ENCODE data around the gene PTGER1.

PTGER1 gene

DNA sequence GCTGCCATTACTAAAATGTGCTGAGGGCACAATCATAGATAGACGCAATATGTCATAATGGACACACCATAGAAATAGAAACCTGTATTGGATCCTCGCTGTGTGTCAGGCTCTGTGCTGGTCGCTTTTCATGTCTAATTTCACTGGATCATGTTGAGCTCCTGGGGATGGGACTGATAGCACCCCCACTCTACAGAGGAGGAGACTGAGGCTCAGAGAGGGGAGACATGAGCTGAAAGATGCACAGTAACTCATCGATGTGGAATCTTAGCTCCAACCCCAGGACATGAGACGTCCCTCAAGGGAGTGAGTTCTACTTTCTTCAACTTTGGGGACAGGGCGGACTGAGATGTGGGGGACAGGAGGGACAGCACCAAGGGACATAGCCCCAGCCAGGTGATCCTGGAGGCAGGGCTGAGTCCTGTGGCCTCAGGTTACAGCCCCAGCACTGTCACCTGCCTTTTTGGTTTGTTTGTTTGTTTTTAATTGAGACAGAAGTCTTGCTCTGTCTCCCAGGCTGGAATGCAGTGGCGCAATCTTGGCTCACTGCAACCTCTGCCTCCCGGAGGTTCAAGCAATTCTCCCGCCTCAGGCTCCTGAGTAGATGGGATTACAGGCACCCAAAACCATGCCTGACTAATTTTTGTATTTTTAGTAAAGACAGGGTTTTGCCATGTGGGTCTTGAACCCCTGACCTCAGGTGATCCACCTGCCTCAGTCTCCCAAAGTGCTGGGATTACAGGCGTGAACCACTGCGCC, 27.4 kb upstream of the PTGER1 start:
- no peak for DNase-seq (ENCODE audit: low spot score)

DNA sequence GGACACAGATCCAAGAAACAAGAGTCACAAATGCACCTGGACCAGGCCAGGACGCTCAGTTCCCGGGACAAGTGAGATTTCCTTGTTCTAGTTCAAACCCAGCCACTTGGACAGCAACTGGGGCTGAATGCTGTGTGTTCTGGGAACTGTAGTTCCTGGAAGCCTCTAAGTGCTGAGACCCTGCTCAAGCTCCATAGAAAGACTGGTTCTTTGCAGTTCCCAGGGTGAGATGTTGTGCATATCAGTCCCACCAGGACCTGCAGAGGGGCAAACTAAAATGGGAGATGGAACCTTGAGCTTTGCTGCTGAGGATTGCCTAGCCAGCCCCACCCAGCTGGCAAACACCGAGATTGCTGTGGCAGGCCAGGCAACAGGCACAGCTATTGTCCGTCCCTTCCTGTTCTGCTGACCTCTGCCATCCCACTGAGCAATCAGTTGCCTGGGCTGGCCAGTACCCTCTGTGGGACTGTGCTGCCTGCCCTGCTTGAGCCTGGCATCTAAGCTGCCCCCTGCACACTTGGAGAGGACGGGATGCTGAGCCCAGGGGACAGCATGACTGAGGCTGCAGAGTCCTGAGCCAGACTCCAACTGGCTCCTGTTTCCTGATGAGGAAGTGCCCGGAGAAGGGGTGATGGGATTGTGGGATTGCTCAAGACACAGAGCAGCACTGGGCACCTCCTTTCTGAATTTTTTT, 22.2 kb upstream of the PTGER1 start:
- DNase-seq (ENCODE audit: low spot score) = no peak

GRCh38 chr19:14496834-14497227, 21.7 kb upstream of the PTGER1 start:
- DNase-seq (ENCODE audit: low spot score) = no peak

DNA sequence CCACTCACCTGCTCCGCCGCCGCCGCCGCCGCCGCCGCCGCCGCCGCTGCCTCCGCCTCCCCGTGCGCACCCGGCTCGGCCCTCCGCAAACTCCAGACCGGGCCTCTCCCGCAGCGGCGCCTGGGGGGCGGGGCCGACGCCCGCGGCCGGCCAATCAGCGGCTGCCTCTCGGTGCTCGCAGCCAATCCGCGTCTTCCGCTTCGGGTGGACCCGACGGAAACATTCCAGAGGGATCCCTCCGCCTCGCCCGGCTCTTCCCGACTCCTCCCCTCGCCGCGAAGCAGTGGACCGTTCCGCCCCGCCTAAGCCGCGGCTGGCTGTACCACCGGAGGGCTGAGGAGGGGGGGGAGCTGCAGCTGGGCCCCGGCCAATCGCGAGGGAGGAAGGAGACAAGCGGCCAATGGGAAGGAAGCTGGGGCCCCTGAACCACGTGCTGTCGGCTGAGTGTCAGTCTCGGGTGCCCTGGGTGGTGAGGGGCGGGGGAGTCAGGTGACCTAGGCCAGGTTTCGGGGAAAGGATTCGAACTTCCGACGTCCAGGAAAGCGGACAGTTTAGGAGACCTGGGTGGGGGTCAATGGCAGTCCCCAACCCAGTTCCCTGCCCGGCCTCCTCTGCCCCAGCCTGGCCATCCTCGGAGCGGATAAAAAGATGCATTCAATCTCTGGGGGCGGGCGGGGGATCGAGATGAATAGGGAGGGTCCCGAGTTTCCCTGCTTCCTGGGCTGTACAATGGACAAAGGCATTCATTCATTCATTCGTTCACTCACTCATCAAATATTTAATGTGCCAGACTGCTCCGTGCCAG, 21.1 kb upstream of the PTGER1 start, which contains the start of gene GIPC1:
Gene GIPC1 (minus strand): TSS at position 99 of the 805 bp plus-strand sequence. CDS start 13,151 bp downstream, outside the sequence.
- peak; percentile 83 for DNase-seq (ENCODE audit: low spot score)

GRCh38 chr19:14495672-14496028, 20.5 kb upstream of the PTGER1 start:
- no peak for DNase-seq (ENCODE audit: low spot score)

GRCh38 chr19:14494910-14495671, 19.9 kb upstream of the PTGER1 start:
- no peak for DNase-seq (ENCODE audit: low spot score)

DNA sequence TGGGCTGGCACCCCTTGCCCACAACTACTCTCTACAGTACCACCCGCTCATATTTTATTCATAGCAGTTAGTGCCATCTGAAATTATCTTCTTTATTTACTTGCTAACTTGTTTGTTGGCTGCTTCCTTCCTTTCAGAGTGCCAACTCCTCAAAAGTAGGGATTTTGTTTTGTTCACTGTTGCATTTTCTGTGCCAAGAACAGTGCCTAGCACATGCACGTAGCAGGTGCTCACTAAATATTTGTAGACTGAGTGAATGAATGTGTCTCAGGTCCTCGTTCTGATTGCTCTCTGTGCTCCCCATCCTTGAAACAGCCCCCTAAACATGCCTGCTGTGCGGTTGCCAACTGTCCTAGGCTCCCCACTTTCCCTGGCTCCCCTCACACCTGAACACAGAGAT, 19.3 kb upstream of the PTGER1 start:
- DNase-seq (ENCODE audit: low spot score) = no peak

DNA sequence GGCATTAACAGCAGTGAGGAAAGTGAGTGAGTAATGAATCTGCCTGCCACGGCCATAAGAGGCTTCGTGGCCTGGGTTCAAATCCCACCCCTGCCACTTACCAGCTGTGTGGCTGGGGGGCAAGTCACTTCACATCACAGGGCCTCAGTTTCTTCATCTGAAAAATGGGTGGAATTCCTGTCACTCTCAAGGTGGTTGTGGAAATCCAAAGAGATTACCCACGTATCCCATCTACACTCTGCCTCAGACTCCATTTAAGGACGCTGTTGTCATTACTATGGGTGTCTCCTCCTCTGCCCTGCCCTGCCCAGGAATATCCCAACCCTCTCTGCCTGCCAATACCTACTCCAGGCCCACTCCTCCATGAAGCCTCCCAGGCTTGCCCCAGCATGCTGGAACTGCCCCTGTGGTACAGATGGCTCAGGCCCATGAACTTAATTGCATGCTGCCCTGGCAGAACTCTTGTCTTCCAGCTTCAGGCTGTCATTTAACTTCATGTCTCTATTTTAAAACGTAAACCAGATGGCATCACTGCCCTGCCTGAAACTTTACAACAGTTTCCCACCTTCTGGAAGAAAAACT, 17.7 kb upstream of the PTGER1 start:
- DNase-seq (ENCODE audit: low spot score) = no peak

DNA sequence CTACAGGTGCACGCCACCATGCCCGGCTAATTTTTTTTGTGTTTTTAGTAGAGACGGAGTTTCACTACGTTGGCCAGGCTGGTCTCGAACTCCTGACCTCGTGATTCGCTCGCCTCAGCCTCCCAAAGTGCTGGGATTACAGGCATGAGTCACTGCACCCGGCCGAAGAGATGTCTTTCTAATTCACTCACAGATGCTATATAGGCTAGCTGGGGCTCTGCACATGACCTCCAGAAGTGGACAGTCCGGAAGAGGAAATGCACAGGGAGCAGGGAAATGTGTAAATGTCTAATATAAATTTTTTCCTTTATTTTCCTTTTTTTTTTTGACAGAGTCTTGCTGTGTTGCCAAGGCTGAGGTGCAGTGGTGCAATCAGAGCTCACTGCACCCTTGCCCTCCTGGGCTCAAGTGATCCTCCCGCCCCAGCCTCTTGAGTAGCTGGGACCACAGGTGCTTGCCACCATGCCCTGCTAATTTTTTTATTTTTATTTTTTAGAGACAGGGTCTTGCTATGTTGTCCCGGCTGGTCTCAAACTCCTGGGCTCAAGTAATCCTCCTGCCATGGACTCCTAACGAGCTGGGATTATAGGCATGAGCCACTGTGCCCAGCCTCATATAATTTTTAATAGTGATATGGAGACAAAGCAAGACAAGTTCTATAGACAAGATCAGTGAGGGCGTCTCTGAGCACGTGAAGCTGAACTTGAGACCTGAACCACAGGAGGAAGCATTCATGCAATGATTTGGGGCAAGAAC, 12.4 kb upstream of the PTGER1 start:
- DNase-seq (ENCODE audit: low spot score) = no peak

- DNase-seq (ENCODE audit: low spot score) = no peak
Observed at GRCh38 chr19:14482172-14482941, 7.2 kb upstream of the PTGER1 start.

DNA sequence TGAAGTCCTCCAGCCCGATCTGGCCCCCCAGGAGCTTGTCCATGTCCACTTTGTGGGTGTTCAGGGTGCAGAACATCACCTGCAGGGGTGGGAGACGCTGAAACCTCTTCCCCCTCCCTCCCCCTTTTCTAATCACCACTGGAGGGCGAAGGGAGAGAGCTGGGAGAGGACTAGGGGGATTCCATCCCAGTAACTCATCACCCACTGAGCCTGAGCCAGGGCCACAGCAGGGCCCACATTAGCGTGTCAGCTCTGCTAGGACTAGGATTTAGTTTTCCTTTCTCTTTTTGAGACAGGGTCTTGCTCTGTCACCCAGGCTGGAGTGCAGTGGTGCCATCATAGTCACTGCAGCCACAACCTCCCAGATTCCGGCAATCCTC, 5.5 kb upstream of the PTGER1 start:
- no peak for DNase-seq (ENCODE audit: low spot score)

DNA sequence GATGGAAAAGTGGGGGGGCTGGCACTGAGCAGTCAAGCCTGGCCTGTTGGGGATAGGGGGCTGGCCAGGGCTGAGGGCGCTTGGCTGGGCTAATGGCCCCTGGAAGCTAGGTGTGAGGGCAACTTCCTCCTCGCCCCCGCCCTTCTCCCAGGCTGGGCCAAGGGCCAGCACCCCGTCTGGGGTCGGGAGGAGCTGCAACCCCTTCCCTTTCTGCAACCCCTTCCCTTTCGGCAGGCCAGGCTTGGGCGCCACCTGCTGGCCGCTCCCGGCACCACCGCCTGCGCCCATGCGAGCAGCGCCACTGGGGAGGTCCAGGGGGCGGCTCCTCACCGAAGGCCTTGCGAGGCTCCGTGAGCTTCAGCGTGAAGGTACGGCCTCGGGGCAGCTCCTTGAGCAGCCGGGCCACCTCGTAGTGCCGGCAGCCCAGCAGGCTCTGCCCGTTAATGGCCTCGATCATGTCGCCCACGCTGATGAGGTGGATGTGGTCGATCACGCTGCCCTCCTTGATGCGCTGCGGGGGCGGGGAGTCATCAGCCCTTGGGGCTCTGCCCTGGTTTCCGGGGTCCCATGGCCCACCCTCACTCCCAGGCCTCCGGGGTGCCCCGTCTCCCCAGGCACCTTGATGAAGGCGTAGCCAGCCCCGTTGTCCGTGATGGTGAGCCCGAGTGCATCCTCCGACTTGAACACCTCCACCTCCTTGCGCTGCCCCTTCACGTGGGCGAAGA, 5.0 kb upstream of the PTGER1 start:
- peak; percentile 53 for DNase-seq (ENCODE audit: low spot score)

GRCh38 chr19:14479309-14479974, 4.3 kb upstream of the PTGER1 start:
- DNase-seq (ENCODE audit: low spot score) = no peak

DNA sequence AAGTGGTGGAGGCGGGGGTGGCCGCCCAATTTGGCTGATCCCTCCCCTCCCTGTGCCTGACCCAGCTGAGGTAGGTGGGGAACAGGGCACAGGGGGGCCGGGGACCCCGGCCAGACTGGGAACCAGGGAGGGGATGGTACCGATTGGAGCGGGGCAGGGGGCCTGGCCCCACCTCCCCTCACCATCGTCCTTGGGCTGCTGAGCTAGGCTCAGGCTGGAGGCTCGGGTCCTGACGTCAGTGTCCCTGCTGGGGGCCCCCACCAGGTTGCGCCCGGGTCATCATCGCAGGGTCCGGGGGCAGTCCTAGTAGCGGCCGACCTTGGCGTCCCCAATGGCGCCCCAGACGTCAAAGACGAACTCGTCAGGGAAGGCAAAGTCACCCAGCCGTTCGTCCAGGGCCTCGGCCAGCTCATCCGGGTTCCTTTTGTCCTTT, 3.0 kb upstream of the PTGER1 start:
- DNase-seq (ENCODE audit: low spot score) = no peak

- DNase-seq (ENCODE audit: low spot score) = no peak
Observed at GRCh38 chr19:14477418-14478112, 2.4 kb upstream of the PTGER1 start.

GRCh38 chr19:14476673-14477401, 1.7 kb upstream of the PTGER1 start:
- no peak for DNase-seq (ENCODE audit: low spot score)

- no peak for DNase-seq (ENCODE audit: low spot score)
Observed at GRCh38 chr19:14476327-14476672, 1.1 kb upstream of the PTGER1 start.

DNA sequence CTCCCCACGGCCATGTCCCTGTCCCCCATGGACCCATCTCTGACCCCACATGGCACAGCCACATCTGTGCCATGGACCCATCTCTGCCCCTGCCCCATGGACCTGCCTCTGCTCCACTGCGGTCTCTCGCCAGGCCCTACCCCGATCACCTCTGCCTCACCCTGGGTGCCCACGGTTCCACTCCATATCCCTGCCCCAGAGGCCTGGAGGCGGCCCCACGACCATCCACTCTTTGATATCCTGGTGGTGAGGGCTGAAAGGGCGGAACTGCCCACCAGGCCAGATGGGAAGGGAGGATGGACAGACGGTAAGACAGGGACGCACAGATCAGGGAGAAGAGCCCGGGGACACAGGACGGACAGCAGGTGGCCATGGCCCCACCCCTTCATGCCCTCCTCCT, 327 bp downstream of the PTGER1 start:
- DNase-seq (ENCODE audit: low spot score) = no peak
